ENCODE data around the gene FASTKD3.
"Not testable (repeated sequence)": the region's sequence is repeated elsewhere in the genome, so short reads cannot be mapped to it uniquely, and the experiment has no call there.

FASTKD3 gene

GRCh38 chr5:7868773-7869473 lies at the start of gene FASTKD3, which contains the start of gene MTRR:
TSS of gene FASTKD3 (minus strand) at chr5:7869031. CDS start at chr5:7868083, 948 bp downstream.
TSS of gene MTRR (plus strand) at chr5:7869148. CDS start at chr5:7870795, 1,647 bp downstream.
- DNase-seq: peak; percentile 97

- no peak for DNase-seq
These were observed 48.6 kb upstream of the FASTKD3 start for GRCh38 chr5:7917130-7918123.

GRCh38 chr5:7916171-7916804 lies 47.5 kb upstream of the FASTKD3 start:
- no peak for DNase-seq

- not testable (repeated sequence) for DNase-seq
These were observed 42.6 kb upstream of the FASTKD3 start for GRCh38 chr5:7911429-7911771.

- DNase-seq: no peak
These were observed 42.1 kb upstream of the FASTKD3 start for GRCh38 chr5:7910738-7911428.

- no peak for DNase-seq
These were observed 39.5 kb upstream of the FASTKD3 start for GRCh38 chr5:7908317-7908716.

- DNase-seq: no peak
These were observed 38.8 kb upstream of the FASTKD3 start for GRCh38 chr5:7907612-7908011.

- DNase-seq: no peak
These were observed 35.3 kb upstream of the FASTKD3 start for GRCh38 chr5:7904170-7904569.

GRCh38 chr5:7902666-7903625 lies 34.1 kb upstream of the FASTKD3 start:
- no peak for DNase-seq

GRCh38 chr5:7902201-7902600 lies 33.4 kb upstream of the FASTKD3 start:
- no peak for DNase-seq

GRCh38 chr5:7897014-7897600 lies 28.3 kb upstream of the FASTKD3 start:
- peak; percentile 17 for DNase-seq

GRCh38 chr5:7894860-7895259 lies 26.0 kb upstream of the FASTKD3 start:
- DNase-seq: no peak

GRCh38 chr5:7894439-7894838 lies 25.6 kb upstream of the FASTKD3 start:
- no peak for DNase-seq

GRCh38 chr5:7888901-7889300 lies 20.1 kb upstream of the FASTKD3 start:
- DNase-seq: no peak

GRCh38 chr5:7886849-7887475 lies 18.1 kb upstream of the FASTKD3 start:
- peak; percentile 91 for DNase-seq

- DNase-seq: no peak
These were observed 15.8 kb upstream of the FASTKD3 start for GRCh38 chr5:7884491-7885267.

GRCh38 chr5:7882926-7883325 lies 14.1 kb upstream of the FASTKD3 start:
- DNase-seq: no peak

GRCh38 chr5:7881816-7882215 lies 13.0 kb upstream of the FASTKD3 start:
- no peak for DNase-seq

- no peak for DNase-seq
These were observed 12.3 kb upstream of the FASTKD3 start for GRCh38 chr5:7881091-7881490.

- no peak for DNase-seq
These were observed 9.6 kb upstream of the FASTKD3 start for GRCh38 chr5:7878381-7878873.

Data from NCI-H748 treated with DMSO at 0.1 percent for 48 hours (cell line).